Ramos (cell line): ENCODE data around the gene GPR78.

Source experiments
- in situ Hi-C: fragments of 300-500 bp; cut with MboI; formaldehyde crosslinking; loops from one replicate; pipeline ENCODE4 v1.14.3; 2022; ENCODE audit warnings: low sequenced_read_pairs; ENCODE audit not compliant: unreplicated experiment

GPR78 gene

DNA sequence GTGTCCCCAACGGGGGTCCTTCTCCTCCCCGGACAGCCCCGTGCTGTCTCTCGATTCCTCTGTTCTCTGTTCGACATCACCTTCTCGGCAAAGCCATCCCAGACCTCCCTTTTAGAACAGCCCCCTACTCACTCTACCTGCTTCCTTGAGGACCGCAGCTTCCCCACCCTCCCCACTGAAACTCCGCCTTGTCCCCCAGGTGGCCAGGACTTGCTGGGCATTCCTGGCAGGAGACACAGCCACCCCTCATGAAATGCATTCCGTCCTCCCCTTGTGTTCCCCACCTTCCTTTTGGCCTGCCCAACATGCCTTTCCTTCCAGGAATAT, 34.8 kb upstream of the GPR78 start:
- in situ Hi-C loops: no loop called here

- in situ Hi-C loops: no loop called here
These were observed 33.5 kb upstream of the GPR78 start for GRCh38 chr4:8546766-8547107.

DNA sequence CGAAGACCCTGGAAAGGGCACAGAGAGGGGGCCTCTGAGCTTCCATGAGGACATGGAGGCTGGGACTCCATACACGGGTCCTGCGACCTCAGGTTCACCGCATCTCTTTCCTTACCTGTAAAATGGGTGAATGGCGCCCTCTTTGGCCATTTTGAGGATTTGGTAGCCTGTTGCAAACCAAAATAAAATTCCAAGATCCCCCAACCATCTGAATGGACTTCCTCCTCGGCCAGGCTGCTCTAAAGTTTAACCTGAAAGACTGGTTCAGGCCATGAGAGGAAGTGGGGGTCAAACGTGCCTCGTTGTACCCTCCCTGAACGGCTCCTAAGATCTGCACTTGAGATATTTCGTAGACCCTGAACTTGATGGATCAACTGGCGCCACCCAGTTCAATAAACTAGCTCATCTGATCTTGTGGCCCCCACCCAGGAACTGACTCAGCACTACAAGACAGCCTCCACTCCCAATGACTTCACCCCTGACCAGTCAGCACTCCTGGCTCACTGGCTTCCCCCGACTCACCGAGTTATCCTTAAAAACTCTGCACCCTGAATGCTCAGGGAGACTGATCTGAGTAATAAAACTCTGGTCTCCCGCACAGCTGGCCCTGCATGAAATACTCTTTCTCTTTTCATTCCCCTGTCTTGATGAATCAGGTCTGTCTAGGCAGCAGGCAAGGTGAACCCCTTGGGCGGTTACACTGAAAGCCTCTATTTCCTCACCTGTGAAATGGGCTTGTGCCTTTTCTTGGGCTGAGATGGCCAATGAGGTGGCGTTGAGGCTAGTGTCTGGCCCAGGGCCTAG, 32.9 kb upstream of the GPR78 start:
- in situ Hi-C loops: no loop called here

DNA sequence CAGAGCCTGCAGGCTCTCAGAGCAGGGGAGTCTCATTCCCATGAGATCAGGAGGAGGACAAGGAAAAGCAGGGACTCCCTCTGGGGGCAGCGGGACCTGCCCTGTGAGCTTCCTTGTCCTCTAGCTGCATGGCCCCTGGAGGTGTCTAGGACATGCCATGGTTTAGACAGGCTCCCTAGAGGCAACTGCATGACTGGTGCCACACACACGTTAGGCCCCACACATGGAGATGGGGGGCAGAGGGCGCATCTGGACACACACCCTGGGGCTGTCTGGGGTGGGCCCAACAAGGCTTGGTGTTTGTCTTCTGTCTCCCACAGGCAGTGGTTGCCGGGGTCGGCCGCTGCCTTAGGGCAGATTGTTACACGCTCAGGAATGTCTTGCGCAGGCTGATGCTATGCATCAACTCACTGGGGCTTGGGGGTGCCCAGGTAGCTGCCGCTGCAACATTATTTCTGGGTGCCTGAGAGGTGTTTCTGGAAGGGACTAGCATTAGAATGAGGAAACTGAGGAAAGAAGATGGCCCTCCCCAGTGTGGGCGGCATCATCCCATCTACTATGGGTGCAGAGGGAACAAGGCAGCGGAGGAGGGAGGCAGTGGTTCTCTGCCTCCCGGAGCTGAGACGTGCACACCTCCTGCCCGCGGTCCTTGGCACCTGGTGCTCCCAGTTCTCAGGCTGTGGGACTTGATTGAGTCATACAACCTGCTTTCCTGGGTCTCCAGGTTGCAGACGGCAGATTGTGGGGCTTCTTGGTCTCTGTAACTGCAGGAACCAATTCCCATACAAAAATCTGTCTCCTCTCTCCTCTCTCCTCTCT, 32.1 kb upstream of the GPR78 start:
- in situ Hi-C loops: no loop called here

DNA sequence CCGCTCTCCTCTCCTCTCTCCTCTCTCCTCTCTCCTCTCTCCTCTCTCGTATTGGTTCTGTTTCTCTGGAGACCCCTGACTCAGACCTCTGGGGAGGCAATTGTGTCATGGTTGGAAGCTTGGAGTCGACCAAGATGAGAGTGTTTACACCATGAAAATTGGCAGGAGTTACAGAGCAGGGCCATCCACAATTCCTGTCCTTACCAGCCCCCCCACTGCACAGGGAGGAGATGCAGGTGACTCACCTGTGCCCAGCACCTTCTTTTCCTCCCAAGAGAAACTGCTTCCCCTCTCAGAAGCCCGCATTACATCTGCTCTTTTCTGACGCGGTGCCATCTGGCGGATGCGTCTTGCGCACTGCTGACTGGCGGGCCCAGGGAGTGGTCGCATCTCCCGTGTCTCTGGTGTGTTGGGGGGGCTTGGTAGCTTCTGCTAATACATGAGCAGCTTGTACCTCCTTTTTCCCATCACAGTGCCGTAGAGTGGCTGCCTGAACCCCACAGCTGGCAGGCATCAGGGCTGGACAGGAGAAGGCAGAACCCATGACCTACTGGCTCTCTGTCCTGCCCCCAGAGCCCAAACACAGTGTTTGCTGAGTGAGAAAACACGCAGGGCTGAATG, 31.4 kb upstream of the GPR78 start:
- in situ Hi-C loops: no loop called here

DNA sequence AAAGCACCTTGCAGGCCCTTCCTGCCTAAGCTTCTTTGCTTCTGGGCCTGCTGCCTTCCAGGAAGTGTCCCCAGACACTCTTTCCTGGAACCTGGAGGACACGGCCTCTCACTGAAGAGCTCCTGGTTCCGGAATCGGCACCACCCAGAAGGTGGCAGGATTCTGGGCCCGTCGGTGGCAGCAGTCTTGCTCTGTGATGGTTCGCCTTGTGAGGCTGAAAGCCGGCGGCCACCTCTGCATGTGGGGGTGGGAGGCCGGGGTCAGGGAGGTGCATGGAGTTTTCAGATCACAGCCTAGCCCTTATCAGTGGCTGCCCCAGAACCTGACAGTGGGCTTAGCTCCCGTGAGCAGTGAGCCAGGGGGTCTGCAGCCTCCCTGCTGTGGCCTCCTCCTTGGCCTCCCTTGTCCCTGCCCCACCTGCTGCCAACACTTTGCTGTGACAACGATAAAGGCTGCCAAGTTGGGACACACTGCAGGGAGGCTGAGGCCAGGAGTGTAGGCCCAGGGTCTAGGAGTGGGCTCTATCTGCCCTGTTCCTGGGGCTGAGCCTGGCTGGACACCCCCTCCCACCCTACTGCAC, 30.8 kb upstream of the GPR78 start:
- in situ Hi-C loops: no loop called here

- in situ Hi-C loops: no loop called here
These were observed 29.5 kb upstream of the GPR78 start for GRCh38 chr4:8550691-8551090.

DNA sequence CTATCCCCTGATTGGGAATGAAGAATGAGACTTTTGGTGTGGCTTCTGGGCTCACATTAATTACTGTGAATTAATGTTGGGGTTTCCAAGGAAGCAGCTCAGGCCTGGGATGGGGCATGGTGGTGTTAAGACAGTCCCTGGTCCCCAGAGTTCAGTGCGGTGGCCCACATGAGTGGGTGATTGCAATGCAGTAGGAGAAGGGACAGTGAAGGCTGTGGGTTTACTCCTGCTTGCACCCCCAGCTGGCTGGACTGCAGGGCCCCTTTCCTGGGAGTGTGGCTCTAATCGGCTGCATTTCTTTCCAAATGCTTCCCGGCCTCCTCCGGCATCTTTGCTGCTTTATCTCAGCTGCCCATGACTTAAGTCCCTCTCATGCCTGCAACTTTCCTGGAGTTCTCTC, 28.2 kb upstream of the GPR78 start:
- in situ Hi-C loops: no loop called here

GRCh38 chr4:8552581-8553205, 27.5 kb upstream of the GPR78 start:
- in situ Hi-C loops: no loop called here

- in situ Hi-C loops: no loop called here
These were observed 27.0 kb upstream of the GPR78 start for GRCh38 chr4:8553216-8553615.

DNA sequence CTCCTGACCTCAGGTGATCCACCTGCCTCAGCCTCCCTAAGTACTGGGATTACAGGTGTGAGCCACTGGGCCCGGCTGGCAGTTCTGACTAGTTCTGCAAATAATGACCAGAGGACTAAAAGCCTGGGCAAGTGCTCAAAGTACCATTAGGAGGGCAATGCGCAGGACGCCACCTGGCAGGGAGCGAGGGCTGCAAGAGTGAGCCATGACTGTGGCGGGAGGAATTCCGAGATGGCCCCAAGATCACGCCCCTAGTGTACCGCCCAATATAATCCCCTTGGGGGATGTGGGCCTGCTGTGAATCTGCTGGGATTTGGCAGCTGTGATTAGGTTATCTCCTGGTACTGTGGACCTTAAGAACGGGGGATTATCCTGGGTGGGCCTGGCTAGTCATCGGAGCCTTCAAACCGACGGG, 26.2 kb upstream of the GPR78 start:
- in situ Hi-C loops: no loop called here

GRCh38 chr4:8554555-8555100, 25.6 kb upstream of the GPR78 start:
- in situ Hi-C loops: no loop called here

DNA sequence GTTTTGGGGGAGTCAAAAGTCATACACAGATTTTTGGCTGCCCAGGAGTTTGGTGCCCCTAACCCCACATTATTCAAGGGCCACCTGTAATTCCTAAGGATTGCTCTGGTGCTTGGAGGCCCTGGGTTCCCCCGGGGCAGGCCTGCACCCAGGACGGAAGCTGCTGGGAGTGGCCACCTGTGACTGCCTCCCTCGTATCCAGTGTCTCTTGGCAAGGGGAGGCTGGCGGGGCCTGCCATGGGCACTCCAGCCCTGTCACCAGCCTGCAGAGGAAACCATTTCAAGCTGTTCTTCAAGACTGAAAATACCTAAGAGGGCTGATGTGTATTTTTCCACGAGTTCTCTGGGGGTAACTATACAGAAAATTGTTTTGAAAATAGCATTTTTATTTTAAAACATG, 24.5 kb upstream of the GPR78 start:
- in situ Hi-C loops: no loop called here

DNA sequence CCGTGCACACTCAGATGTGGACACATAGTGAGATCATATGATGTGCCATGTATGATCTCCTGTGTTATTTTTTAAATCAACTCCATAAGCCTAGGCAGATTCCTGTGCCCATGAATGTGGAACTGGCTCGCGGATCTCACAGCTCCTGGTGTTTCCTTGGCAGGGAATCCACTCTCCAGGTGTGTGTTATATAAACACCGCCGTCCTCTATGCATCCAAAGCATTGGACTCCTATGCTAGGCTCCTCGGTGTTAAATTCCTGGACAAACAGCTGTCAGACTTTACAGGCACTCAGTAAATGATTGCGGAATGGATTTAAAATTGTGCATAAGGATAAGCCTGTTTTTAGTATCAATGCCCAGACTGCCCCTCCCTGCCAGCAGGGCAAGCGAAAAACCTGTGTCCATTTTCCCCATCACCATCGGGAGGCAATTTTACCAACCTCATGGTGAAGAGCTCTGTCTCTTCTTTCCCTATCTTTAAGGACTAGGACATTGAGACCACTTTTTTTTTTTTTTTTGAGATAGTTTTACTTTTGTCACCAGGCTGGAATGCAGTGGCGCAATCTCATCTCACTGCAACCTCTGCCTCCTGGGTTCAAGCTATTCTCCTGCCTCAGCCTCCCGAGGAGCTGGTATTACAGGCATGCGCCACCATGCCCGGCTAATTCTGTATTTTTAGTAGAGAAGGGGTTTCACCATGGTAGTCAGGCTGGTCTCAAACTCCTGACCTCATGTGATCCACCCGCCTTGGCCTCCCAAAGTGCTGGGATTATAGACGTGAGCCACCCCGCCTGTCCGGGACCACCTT, 23.6 kb upstream of the GPR78 start:
- in situ Hi-C loops: no loop called here

DNA sequence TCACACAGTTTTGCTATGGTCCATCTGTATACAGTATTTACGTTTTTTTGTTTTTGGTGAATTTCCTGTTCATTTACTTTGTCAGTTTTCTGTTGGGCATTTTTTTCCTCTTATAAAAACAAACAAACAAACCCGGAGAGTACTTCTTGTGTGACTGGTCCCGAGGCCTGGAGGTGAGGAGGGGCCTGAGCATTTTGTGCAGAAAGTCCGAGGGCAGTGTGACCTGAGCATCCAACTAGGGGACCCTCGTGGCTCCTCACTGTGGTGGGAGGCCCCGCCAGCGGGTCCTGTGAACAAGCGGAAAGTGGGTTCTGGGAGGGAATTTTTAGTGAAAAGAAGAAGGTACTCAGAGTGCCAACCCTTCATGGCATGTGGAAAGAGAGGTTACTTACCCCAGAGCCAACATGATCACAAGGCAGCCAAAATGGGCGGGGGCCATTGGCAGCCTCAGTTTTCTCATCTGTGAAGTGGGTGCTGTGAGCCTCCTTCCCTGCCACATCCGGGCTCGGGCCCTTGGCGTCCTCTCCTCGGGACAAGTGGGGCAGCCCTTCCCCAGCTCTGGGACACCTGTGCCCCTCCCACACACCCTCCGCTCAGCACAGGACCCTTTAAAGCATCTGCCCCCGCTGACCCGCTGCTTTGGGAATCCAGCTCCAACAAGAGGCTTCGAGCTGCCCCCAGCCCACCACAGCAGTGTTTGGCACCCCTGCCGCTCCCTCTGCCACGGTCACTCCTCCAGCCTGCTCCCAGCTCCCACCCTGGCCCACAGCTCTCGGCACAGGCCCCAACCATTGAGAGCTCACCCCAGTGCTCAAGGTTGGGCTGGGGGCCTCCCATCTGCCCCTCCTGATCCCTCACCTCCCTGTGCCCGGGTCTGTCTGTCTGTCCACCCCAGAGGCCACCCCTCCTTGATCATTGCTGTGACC, 22.8 kb upstream of the GPR78 start:
- in situ Hi-C loops: no loop called here

GRCh38 chr4:8558080-8558960, 21.9 kb upstream of the GPR78 start:
- in situ Hi-C loops: no loop called here

DNA sequence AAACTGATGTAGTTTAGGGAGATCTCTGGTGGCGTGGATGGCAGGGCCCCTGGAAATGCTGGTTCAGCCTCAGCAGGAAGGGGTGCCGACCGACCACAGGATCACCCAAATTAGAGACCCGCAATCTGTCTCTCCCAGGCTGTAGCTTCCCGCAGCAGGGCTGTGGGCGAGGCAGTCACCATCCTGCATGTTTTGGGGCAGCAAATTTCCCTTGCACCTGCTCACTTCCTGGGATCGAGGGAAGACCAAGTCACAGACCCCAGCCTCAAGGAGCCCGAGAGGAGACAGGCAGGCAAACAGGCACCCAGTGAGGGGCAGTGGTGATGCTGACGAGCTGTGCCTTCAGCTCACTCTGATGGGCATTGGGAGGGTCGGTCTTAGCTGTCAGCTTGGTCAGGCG, 21.2 kb upstream of the GPR78 start:
- in situ Hi-C loops: no loop called here
